ENCODE measurements around the gene CSNK1G1.

- TF ChIP-seq POLR2AphosphoS5 (IDR thresholded peaks at IDR 0.05): no peak
- no peak for TF ChIP-seq CTCF (IDR thresholded peaks at IDR 0.05)
Measured at GRCh38 chr15:64162478-64162868, 193.5 kb downstream of the CSNK1G1 start.
